Stomach (tissue), 9 donors: ENCODE measurements around the gene NID2. TPM values are rescaled to one million over a fixed set of nuclear protein-coding genes. Genes with fewer than 3 reads are reported as not detected.
A peak's percentile ranks its signal among the peaks of the same experiment; 100 is the strongest.

Source experiments
- DNase-seq, 2 donors: peaks; one replicate each; pipeline versions ENCODE4 v3.0.0 to v3.0.0-alpha.2; 2013 to 2019
- H3K27ac ChIP-seq, 5 donors: fragments of 200-600 bp in 4 of 5; sonication (generic) in 4 of 5; one replicate each; pipeline ENCODE4 v1.5.1; 2013 to 2019; ENCODE audit warnings: mild to moderate bottlenecking in 1 of 5, moderate library complexity in 1 of 5
- H3K27me3 ChIP-seq, 3 donors: fragments of 200-600 bp; sonication (generic); one replicate each; pipeline ENCODE4 v1.5.1; 2017 to 2019; ENCODE audit warnings: mixed run types in 1 of 3
- H3K36me3 ChIP-seq, 4 donors: fragments of 200-600 bp; sonication (generic); 1 replicate in 3 of 4; 2 replicates in 1 of 4; pipeline ENCODE4 v1.5.1; 2016 to 2019
- H3K4me1 ChIP-seq, 4 donors: fragments of 200-600 bp; sonication (generic); one replicate each; pipeline ENCODE4 v1.5.1; 2016 to 2019
- H3K4me3 ChIP-seq, 4 donors: fragments of 200-600 bp; sonication (generic) in 3 of 4; one replicate each; pipeline ENCODE4 v1.5.1; 2016 to 2019; ENCODE audit warnings: mild to moderate bottlenecking in 1 of 4
- H3K9me3 ChIP-seq, 4 donors: fragments of 200-600 bp; sonication (generic); one replicate each; pipeline ENCODE4 v1.5.1; 2016 to 2019
- EP300 ChIP-seq: sonication (generic); formaldehyde crosslinking; IDR thresholded peaks from one replicate; pipeline ENCODE4 v1.6.1; 2017; ENCODE audit warnings: antibody characterized with exemption
- POLR2A ChIP-seq, 4 donors: fragments of 450-650 bp; IDR thresholded peaks; one replicate each; pipeline ENCODE4 v1.6.1; 2016; ENCODE audit warnings: antibody characterized with exemption in 4 of 4, control low read depth in 2 of 4, mild to moderate bottlenecking in 1 of 4, moderate library complexity in 1 of 4
- POLR2AphosphoS5 ChIP-seq, 3 donors: sonication (generic); formaldehyde crosslinking; IDR thresholded peaks; one replicate each; pipeline ENCODE4 v1.6.1; 2016; ENCODE audit warnings: antibody characterized with exemption in 3 of 3
- WGBS, 5 donors: extraction: QIAGEN DNeasy Blood & Tissue Kit in 3 of 5; methylation state at CpG; one replicate each; pipeline versions ENCODE4 v1.1.5 to v1.1.7; 2013 to 2018; 5-methylcytosine and 5-hydroxymethylcytosine counted together
- intact Hi-C: fragments of 100-400 bp; cut with DNase I; formaldehyde crosslinking; loops from one replicate; pipeline ENCODE4 v1.15.1; 2023; ENCODE audit warnings: low total_unique reads
- polyA plus RNA-seq, 3 donors: library from polyadenylated mRNA; stranded (reverse); fragments of 200-250 nt; gene quantifications; one replicate each; pipeline ENCODE4 v1.2.3, GENCODE V29; 2013
- total RNA-seq, 5 donors: library from RNA; depleted of rRNA; stranded (reverse); fragments of >200 nt; gene quantifications; one replicate each; pipeline versions ENCODE4 v1.1.0 to v1.2.3, GENCODE V29; 2014 to 2016
- TF ChIP-seq, protein P1 (sequence below), 7 experiments: fragments of 450-650 bp in 4 of 7; fragments of 200-600 bp in 3 of 7; sonication (generic) in 3 of 7; IDR thresholded peaks; one replicate each; pipeline ENCODE4 v1.5.1; 2016 to 2019; ENCODE audit warnings: antibody characterized with exemption in 7 of 7, control low read depth in 2 of 7, mild to moderate bottlenecking in 1 of 7
- donor health status: healthy with polysubstance abuse.
- donor health status: Bipolar disorder and iron deficiency.
- donor health status: healthy.

NID2 gene
- total and polyA plus RNA-seq, 8 donors, result 1.7 to 67.0 (median 14.2) TPM

GRCh38 chr14:52020161-52020714 lies 48.6 kb downstream of the NID2 start:
- Histone ChIP-seq H3K4me1 (peaks cover 0 to 55% (median 17%) of the 10 kb centered on the region in 4 donors), H3K27ac (peak overlapping the region in 2 of 5 donors; percentile 18 to 29), H3K27me3 (no peaks in the 10 kb centered on the region), H3K36me3 (peaks cover 0 to 37% (median 17%) of the 10 kb centered on the region in 4 donors), H3K9me3 (no peaks in the 10 kb centered on the region), H3K4me3 (no peak overlapping the region)
- intact Hi-C loops, result no loop called here
- TF ChIP-seq, protein P1, sequence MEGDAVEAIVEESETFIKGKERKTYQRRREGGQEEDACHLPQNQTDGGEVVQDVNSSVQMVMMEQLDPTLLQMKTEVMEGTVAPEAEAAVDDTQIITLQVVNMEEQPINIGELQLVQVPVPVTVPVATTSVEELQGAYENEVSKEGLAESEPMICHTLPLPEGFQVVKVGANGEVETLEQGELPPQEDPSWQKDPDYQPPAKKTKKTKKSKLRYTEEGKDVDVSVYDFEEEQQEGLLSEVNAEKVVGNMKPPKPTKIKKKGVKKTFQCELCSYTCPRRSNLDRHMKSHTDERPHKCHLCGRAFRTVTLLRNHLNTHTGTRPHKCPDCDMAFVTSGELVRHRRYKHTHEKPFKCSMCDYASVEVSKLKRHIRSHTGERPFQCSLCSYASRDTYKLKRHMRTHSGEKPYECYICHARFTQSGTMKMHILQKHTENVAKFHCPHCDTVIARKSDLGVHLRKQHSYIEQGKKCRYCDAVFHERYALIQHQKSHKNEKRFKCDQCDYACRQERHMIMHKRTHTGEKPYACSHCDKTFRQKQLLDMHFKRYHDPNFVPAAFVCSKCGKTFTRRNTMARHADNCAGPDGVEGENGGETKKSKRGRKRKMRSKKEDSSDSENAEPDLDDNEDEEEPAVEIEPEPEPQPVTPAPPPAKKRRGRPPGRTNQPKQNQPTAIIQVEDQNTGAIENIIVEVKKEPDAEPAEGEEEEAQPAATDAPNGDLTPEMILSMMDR (IDR thresholded peaks at IDR 0.05), result no peak
- no peak for TF ChIP-seq EP300
- TF ChIP-seq POLR2AphosphoS5 (IDR thresholded peaks at IDR 0.05), result no peak
- no peak for TF ChIP-seq POLR2A (IDR thresholded peaks at IDR 0.05)
- DNase-seq, result no peak
- 33 to 58% (median 41%) methylated on average over 5 of the region's 5 CpGs for WGBS, 5 donors

GRCh38 chr14:52018970-52019369 lies 49.9 kb downstream of the NID2 start:
- 87 to 99% (median 97%) methylated on average over 4 to 8 of the region's 8 CpGs for WGBS, 5 donors
- intact Hi-C loops, result no loop called here
- no peak for TF ChIP-seq POLR2A (IDR thresholded peaks at IDR 0.05)
- TF ChIP-seq, protein P1 (IDR thresholded peaks at IDR 0.05), result no peak
- TF ChIP-seq EP300, result no peak
- no peak for TF ChIP-seq POLR2AphosphoS5 (IDR thresholded peaks at IDR 0.05)
- H3K9me3 ChIP-seq, result no peaks in the 10 kb centered on the region
- H3K4me3 ChIP-seq, result no peak overlapping the region
- no peak for DNase-seq
- peaks cover 0 to 50% (median 21%) of the 10 kb centered on the region in 4 donors for H3K36me3 ChIP-seq
- H3K27me3 ChIP-seq, result no peaks in the 10 kb centered on the region
- H3K4me1 ChIP-seq, result peaks cover 0 to 62% (median 15%) of the 10 kb centered on the region in 4 donors
- no peak overlapping the region for H3K27ac ChIP-seq

DNA sequence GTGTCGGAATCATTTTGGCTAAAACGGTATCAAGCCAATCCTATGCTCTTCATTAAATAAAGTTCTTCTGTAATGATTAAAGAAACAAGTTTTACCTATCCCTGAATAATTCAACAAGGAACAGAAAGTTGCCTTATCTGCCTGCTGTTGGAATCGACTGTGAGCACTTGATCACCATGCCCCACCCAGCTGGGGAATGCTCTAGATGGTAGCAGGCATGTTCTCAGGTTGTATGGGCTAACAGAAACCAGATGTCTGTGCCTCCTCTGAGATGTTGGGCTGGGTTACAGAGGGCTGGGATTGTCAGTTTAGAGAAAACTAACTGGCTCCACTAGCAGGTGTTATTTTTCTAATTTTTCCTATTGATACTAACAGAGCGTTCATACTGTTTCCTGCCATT lies 50.6 kb downstream of the NID2 start:
- intact Hi-C loops, result no loop called here
- H3K27ac ChIP-seq, result no peak overlapping the region

GRCh38 chr14:52015411-52016030 lies 53.3 kb downstream of the NID2 start:
- no peak overlapping the region for H3K4me3 ChIP-seq
- no peaks in the 10 kb centered on the region for H3K27me3 ChIP-seq
- peaks cover 12 to 76% (median 40%) of the 10 kb centered on the region in 4 donors for H3K36me3 ChIP-seq
- 48 to 70% (median 64%) methylated on average over 6 to 8 of the region's 8 CpGs for WGBS, 5 donors
- no peaks in the 10 kb centered on the region for H3K9me3 ChIP-seq
- no peak overlapping the region for H3K27ac ChIP-seq
- peaks cover 0 to 40% (median 4%) of the 10 kb centered on the region in 4 donors for H3K4me1 ChIP-seq
- intact Hi-C loops, result no loop called here
- peak; percentile 48 to 68 for DNase-seq
- no peak for TF ChIP-seq POLR2AphosphoS5 (IDR thresholded peaks at IDR 0.05)
- TF ChIP-seq, protein P1 (IDR thresholded peaks at IDR 0.05), result peak in 5 of 7 experiments; percentile 17 to 55 (median 33)

More for the DNA sequence above, 50.6 kb downstream of the NID2 start:
- H3K9me3 ChIP-seq, result no peaks in the 10 kb centered on the region
- peaks cover 0 to 59% (median 11%) of the 10 kb centered on the region in 4 donors for H3K4me1 ChIP-seq
- no peaks in the 10 kb centered on the region for H3K27me3 ChIP-seq
- no peak overlapping the region for H3K4me3 ChIP-seq
- peak in 1 of 2 donors; percentile 65 for DNase-seq
- TF ChIP-seq EP300 (no peak), POLR2AphosphoS5 (IDR thresholded peaks at IDR 0.05) (peak in 1 of 3 donors; percentile 30)
- TF ChIP-seq, protein P1 (IDR thresholded peaks at IDR 0.05), result no peak
- H3K36me3 ChIP-seq, result peaks cover 0 to 57% (median 21%) of the 10 kb centered on the region in 4 donors
- WGBS, 5 donors, result 62 to 73% (median 72%) methylated on average over 4 of the region's 4 CpGs
